ENCODE data around the gene GRAP2. TPM values are rescaled to one million over a fixed set of nuclear protein-coding genes. Genes with fewer than 3 reads are reported as not detected.

GRAP2 gene
- total and polyA plus RNA-seq, 9 of the 15 experiments (the other 6 are each of a cell fraction or from before 2014, with no cell fraction given) = 4.8 to 88.7 (median 60.4) TPM

GRCh38 chr22:39924286-39924685 is 23.4 kb downstream of the GRAP2 start:
- H4K20me1 ChIP-seq (replicated peaks; ENCODE audit: control insufficient read depth, insufficient read depth, low read length) = no peaks in the 10 kb centered on the region
- no peaks in the 10 kb centered on the region for H3K27me3 ChIP-seq (ENCODE audit: control insufficient read depth in 2 of 2, insufficient read depth in 2 of 2, low read length in 2 of 2)
- POLR2A ChIA-PET = no interaction called here
- H3K9ac ChIP-seq (ENCODE audit: insufficient read depth in 1 of 2, low read depth in 2 of 2, low read length in 2 of 2) = no peak overlapping the region
- no peak overlapping the region for H2AFZ ChIP-seq (ENCODE audit: low read depth, low read length)
- 96% methylated on average over 4 of the region's 18 CpGs for WGBS (ENCODE audit: insufficient coverage, low coverage, missing lambda C conversion rate)
- ATAC-seq (no peak), DNase-seq (ENCODE audit: extremely low read depth in 1 of 4, low spot score in 3 of 4) (no peak), FAIRE-seq (no peak)
- H3K79me2 ChIP-seq (ENCODE audit: control insufficient read depth, insufficient read depth, low read length) = peaks cover 27% of the 10 kb centered on the region; the same call in 2 of the 3 replicates
- in situ Hi-C loops (cut with MboI) = no loop called here
- H3K9me1 ChIP-seq (ENCODE audit: control insufficient read depth, insufficient read depth, low read length) = no peaks in the 10 kb centered on the region
- BruUV-seq (replicated peaks) = no TSS peak
- intact Hi-C loops (cut with micrococcal nuclease) = loop anchor here (10.0 kb wide), 1 partner anchor 69 kb away; no protein-coding TSS in a partner anchor
- H3K4me3 ChIP-seq = no peak overlapping the region
- H3K4me1 ChIP-seq (replicated peaks in 1 of 2; ENCODE audit: control insufficient read depth in 2 of 2, insufficient read depth in 2 of 2, low read length in 2 of 2) = peaks cover 22 to 57% of the 10 kb centered on the region in 2 experiments; a peak in 4 of 5 replicates
- no peaks in the 10 kb centered on the region; the same call in 1 of the 2 replicates for H3K9me3 ChIP-seq (replicated peaks; ENCODE audit: control insufficient read depth, insufficient read depth, low read depth, low read length)
- H3K4me2 ChIP-seq (ENCODE audit: insufficient read depth, low read length) = no peak overlapping the region
- H3K27ac ChIP-seq (ENCODE audit: extremely low read depth, low read depth, low read length) = no peak overlapping the region
- H3K36me3 ChIP-seq (ENCODE audit: control insufficient read depth, insufficient read depth, low read length) = no peaks in the 10 kb centered on the region
- CTCF ChIA-PET (ENCODE audit: low intra/inter-chr PET ratio) = no interaction called here
- TF ChIP-seq SIN3A (IDR thresholded peaks at IDR 0.05; ENCODE audit: borderline replicate concordance in 2 of 2, control insufficient read depth in 1 of 2, low read depth in 2 of 2, low read length in 2 of 2) (no peak), FOXA3 (CRISPR knock-in tag; conservative IDR thresholded peaks at IDR 0.05 in 1 of 2, IDR thresholded peaks at IDR 0.05 in 1 of 2) (no peak), ZNF217 (CRISPR knock-in tag; IDR thresholded peaks at IDR 0.05) (no peak), SMAD4 (CRISPR knock-in tag; conservative IDR thresholded peaks at IDR 0.05) (no peak), CEBPZ (IDR thresholded peaks at IDR 0.05; ENCODE audit: borderline replicate concordance, low read depth, low read length) (no peak), DIDO1 (tag; IDR thresholded peaks at IDR 0.05; ENCODE audit: low read depth) (no peak), ZNF263 (CRISPR knock-in tag; IDR thresholded peaks at IDR 0.05; ENCODE audit: borderline replicate concordance) (no peak), FOXK1 (CRISPR knock-in tag; IDR thresholded peaks at IDR 0.05; ENCODE audit: borderline replicate concordance) (no peak), ZFPM2 (CRISPR knock-in tag; IDR thresholded peaks at IDR 0.05) (no peak), IRF2 (CRISPR knock-in tag; IDR thresholded peaks at IDR 0.05) (no peak)
- TF ChIP-seq, protein P1, sequence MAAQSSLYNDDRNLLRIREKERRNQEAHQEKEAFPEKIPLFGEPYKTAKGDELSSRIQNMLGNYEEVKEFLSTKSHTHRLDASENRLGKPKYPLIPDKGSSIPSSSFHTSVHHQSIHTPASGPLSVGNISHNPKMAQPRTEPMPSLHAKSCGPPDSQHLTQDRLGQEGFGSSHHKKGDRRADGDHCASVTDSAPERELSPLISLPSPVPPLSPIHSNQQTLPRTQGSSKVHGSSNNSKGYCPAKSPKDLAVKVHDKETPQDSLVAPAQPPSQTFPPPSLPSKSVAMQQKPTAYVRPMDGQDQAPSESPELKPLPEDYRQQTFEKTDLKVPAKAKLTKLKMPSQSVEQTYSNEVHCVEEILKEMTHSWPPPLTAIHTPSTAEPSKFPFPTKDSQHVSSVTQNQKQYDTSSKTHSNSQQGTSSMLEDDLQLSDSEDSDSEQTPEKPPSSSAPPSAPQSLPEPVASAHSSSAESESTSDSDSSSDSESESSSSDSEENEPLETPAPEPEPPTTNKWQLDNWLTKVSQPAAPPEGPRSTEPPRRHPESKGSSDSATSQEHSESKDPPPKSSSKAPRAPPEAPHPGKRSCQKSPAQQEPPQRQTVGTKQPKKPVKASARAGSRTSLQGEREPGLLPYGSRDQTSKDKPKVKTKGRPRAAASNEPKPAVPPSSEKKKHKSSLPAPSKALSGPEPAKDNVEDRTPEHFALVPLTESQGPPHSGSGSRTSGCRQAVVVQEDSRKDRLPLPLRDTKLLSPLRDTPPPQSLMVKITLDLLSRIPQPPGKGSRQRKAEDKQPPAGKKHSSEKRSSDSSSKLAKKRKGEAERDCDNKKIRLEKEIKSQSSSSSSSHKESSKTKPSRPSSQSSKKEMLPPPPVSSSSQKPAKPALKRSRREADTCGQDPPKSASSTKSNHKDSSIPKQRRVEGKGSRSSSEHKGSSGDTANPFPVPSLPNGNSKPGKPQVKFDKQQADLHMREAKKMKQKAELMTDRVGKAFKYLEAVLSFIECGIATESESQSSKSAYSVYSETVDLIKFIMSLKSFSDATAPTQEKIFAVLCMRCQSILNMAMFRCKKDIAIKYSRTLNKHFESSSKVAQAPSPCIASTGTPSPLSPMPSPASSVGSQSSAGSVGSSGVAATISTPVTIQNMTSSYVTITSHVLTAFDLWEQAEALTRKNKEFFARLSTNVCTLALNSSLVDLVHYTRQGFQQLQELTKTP (IDR thresholded peaks at IDR 0.05; ENCODE audit: low read depth in 1 of 2, partially characterized antibody in 2 of 2) = no peak
- TF ChIP-seq, protein P2, sequence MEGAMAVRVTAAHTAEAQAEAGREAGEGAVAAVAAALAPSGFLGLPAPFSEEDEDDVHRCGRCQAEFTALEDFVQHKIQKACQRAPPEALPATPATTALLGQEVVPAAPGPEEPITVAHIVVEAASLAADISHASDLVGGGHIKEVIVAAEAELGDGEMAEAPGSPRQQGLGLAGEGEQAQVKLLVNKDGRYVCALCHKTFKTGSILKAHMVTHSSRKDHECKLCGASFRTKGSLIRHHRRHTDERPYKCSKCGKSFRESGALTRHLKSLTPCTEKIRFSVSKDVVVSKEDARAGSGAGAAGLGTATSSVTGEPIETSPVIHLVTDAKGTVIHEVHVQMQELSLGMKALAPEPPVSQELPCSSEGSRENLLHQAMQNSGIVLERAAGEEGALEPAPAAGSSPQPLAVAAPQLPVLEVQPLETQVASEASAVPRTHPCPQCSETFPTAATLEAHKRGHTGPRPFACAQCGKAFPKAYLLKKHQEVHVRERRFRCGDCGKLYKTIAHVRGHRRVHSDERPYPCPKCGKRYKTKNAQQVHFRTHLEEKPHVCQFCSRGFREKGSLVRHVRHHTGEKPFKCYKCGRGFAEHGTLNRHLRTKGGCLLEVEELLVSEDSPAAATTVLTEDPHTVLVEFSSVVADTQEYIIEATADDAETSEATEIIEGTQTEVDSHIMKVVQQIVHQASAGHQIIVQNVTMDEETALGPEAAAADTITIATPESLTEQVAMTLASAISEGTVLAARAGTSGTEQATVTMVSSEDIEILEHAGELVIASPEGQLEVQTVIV (CRISPR knock-in tag; IDR thresholded peaks at IDR 0.05; ENCODE audit: borderline replicate concordance) = no peak

Measured in K562 (cell line).